SK-N-SH treated with all-trans-retinoic acid at 6 μM for 48 hours (cell line): Measurements from ENCODE around the gene KRTAP10-3.

Experiments used
- ATAC-seq: fragments of 200-7000 bp; cut with Tn5 transposase; 3 replicates; pipeline ENCODE4 v1.9.1; 2020; ENCODE audit warnings: mild to moderate bottlenecking, moderate library complexity
- ARNTL ChIP-seq: fragments of 450-650 bp; formaldehyde crosslinking; IDR thresholded peaks from 2 replicates; pipeline ENCODE4 v1.5.0; 2020; ENCODE audit warnings: low read depth, mild to moderate bottlenecking, moderate library complexity, borderline replicate concordance
- BACH2 ChIP-seq: fragments of 250-450 bp; sonication (Bioruptor Pico); IDR thresholded peaks from 2 replicates; pipeline ENCODE4 v1.9.0; 2021; ENCODE audit warnings: mild to moderate bottlenecking, borderline replicate concordance
- CSDC2 ChIP-seq: fragments of 250-450 bp; sonication (Bioruptor Pico); IDR thresholded peaks from 2 replicates; pipeline ENCODE4 v1.5.0; 2020; ENCODE audit warnings: mild to moderate bottlenecking, moderate library complexity
- ESRRG ChIP-seq: fragments of 250-450 bp; sonication (Bioruptor Pico); IDR thresholded peaks from 2 replicates; pipeline ENCODE4 v1.6.1; 2021; ENCODE audit warnings: mild to moderate bottlenecking
- OSR1 ChIP-seq: fragments of 250-450 bp; sonication (Bioruptor Pico); IDR thresholded peaks from 2 replicates; pipeline ENCODE4 v1.8.0; 2022; ENCODE audit warnings: moderate library complexity, mild to moderate bottlenecking, inconsistent platforms
- POU6F1 ChIP-seq: fragments of 250-450 bp; sonication (Bioruptor Pico); IDR thresholded peaks from 2 replicates; pipeline ENCODE4 v1.8.0; 2021; ENCODE audit warnings: low read depth, mild to moderate bottlenecking, moderate library complexity, borderline replicate concordance
- PPARA ChIP-seq: fragments of 250-450 bp; sonication (Bioruptor Pico); IDR thresholded peaks from 2 replicates; pipeline ENCODE4 v1.5.0; 2020; ENCODE audit warnings: mild to moderate bottlenecking, borderline replicate concordance
- RARB ChIP-seq: fragments of 250-450 bp; sonication (Bioruptor Pico); IDR thresholded peaks from 2 replicates; pipeline ENCODE4 v1.8.0; 2021; ENCODE audit warnings: mild to moderate bottlenecking, moderate library complexity
- ZC3H10 ChIP-seq: fragments of 250-450 bp; sonication (Bioruptor Pico); IDR thresholded peaks from 2 replicates; pipeline ENCODE4 v1.5.1; 2021; ENCODE audit warnings: mild to moderate bottlenecking, moderate library complexity
- ZFP3 ChIP-seq: fragments of 250-450 bp; sonication (Bioruptor Pico); IDR thresholded peaks from 2 replicates; pipeline ENCODE4 v1.5.0; 2020; ENCODE audit warnings: mild to moderate bottlenecking, moderate library complexity
- ZFP30 ChIP-seq: fragments of 450-650 bp; formaldehyde crosslinking; IDR thresholded peaks from 2 replicates; pipeline ENCODE4 v1.5.0; 2022; ENCODE audit warnings: mild to moderate bottlenecking, moderate library complexity
- ZNF565 ChIP-seq: fragments of 450-650 bp; formaldehyde crosslinking; conservative IDR thresholded peaks from 2 replicates; pipeline ENCODE4 v1.5.0; 2020; ENCODE audit warnings: low read depth, mild to moderate bottlenecking, moderate library complexity
- ZNF8 ChIP-seq: fragments of 450-650 bp; formaldehyde crosslinking; IDR thresholded peaks from 2 replicates; pipeline ENCODE4 v1.5.0; 2020; ENCODE audit warnings: mild to moderate bottlenecking, moderate library complexity
- TF ChIP-seq, protein P1 (sequence below): fragments of 250-450 bp; sonication (Bioruptor Pico); IDR thresholded peaks from 2 replicates; pipeline ENCODE4 v1.5.1; 2021; ENCODE audit warnings: mild to moderate bottlenecking, moderate library complexity
- TF ChIP-seq, protein P2 (sequence below): fragments of 250-450 bp; sonication (Bioruptor Pico); IDR thresholded peaks from 2 replicates; pipeline ENCODE4 v1.5.1; 2020; ENCODE audit warnings: low read depth, mild to moderate bottlenecking, moderate library complexity
- TF ChIP-seq, protein P3 (sequence below): fragments of 250-450 bp; sonication (Bioruptor Pico); IDR thresholded peaks from 2 replicates; pipeline ENCODE4 v1.5.0; 2020; ENCODE audit warnings: mild to moderate bottlenecking, moderate library complexity

The KRTAP10-3 gene

DNA sequence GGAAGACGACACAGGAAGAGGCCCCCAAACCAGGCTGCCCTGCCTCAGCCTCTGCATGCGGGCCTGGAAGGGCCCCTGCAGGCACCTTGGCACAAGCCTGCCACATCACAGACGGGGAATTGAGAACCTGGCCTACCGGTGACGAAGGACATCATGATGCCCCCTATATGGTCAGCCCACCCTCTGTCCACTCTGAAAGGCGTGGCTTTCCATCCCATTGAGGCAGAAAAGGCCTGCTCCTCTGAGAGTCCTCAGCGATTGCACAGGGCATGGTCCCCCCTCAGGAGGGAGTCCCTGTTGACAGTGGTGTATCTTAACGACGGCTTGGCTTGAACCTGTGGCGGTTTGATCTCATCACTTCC lies 30.0 kb downstream of the KRTAP10-3 start:
- TF ChIP-seq RARB (CRISPR knock-in tag) = no peak
- no peak for TF ChIP-seq CSDC2 (CRISPR knock-in tag)
- TF ChIP-seq ZFP30 (CRISPR knock-in tag) = no peak
- TF ChIP-seq, protein P1, sequence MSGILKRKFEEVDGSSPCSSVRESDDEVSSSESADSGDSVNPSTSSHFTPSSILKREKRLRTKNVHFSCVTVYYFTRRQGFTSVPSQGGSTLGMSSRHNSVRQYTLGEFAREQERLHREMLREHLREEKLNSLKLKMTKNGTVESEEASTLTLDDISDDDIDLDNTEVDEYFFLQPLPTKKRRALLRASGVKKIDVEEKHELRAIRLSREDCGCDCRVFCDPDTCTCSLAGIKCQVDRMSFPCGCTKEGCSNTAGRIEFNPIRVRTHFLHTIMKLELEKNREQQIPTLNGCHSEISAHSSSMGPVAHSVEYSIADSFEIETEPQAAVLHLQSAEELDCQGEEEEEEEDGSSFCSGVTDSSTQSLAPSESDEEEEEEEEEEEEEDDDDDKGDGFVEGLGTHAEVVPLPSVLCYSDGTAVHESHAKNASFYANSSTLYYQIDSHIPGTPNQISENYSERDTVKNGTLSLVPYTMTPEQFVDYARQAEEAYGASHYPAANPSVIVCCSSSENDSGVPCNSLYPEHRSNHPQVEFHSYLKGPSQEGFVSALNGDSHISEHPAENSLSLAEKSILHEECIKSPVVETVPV (CRISPR knock-in tag) = no peak
- TF ChIP-seq BACH2 (CRISPR knock-in tag) = no peak
- no peak for TF ChIP-seq ZNF8 (CRISPR knock-in tag)
- no peak for TF ChIP-seq ARNTL (CRISPR knock-in tag)
- no peak; the same call in 2 of the 3 replicates for ATAC-seq

DNA sequence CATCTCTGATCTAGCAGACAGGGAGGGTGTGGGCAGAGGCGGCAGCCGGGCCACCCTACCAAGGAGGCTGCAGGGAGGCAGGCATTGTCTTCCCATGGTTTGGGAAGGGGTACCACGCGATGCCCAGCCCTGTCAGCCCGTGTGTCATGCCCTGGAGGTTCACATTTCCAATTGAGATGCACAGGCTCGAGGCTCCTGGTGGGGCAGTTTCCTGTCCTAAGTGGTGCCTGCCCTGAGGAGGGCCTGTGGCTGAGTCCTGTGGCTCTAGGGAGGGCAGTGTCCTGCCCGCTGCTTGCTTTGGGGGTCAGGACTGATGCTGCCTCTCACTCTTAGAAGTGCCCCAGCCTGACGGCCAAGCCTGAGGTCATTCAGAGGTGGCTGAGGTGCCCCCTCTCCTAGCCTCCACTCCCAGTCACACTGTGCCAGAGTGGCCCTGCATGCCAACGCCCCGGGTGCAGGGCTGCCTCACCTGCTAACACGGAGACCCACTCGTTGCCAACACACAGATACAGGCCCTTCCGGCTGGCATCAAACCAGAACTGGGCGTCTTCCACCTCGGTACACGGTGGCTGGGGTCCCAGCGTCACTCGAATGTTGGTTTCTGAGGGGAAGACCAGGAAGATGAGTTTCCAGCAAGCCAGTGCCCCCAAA lies 30.5 kb downstream of the KRTAP10-3 start:
- TF ChIP-seq POU6F1 (CRISPR knock-in tag) (no peak), ESRRG (CRISPR knock-in tag) (no peak), OSR1 (no peak), ZNF8 (CRISPR knock-in tag) (no peak), ZNF565 (no peak), ZC3H10 (CRISPR knock-in tag) (no peak)
- TF ChIP-seq, protein P2, sequence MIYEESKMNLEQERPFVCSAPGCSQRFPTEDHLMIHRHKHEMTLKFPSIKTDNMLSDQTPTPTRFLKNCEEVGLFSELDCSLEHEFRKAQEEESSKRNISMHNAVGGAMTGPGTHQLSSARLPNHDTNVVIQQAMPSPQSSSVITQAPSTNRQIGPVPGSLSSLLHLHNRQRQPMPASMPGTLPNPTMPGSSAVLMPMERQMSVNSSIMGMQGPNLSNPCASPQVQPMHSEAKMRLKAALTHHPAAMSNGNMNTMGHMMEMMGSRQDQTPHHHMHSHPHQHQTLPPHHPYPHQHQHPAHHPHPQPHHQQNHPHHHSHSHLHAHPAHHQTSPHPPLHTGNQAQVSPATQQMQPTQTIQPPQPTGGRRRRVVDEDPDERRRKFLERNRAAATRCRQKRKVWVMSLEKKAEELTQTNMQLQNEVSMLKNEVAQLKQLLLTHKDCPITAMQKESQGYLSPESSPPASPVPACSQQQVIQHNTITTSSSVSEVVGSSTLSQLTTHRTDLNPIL (CRISPR knock-in tag) = no peak
- TF ChIP-seq, protein P3, sequence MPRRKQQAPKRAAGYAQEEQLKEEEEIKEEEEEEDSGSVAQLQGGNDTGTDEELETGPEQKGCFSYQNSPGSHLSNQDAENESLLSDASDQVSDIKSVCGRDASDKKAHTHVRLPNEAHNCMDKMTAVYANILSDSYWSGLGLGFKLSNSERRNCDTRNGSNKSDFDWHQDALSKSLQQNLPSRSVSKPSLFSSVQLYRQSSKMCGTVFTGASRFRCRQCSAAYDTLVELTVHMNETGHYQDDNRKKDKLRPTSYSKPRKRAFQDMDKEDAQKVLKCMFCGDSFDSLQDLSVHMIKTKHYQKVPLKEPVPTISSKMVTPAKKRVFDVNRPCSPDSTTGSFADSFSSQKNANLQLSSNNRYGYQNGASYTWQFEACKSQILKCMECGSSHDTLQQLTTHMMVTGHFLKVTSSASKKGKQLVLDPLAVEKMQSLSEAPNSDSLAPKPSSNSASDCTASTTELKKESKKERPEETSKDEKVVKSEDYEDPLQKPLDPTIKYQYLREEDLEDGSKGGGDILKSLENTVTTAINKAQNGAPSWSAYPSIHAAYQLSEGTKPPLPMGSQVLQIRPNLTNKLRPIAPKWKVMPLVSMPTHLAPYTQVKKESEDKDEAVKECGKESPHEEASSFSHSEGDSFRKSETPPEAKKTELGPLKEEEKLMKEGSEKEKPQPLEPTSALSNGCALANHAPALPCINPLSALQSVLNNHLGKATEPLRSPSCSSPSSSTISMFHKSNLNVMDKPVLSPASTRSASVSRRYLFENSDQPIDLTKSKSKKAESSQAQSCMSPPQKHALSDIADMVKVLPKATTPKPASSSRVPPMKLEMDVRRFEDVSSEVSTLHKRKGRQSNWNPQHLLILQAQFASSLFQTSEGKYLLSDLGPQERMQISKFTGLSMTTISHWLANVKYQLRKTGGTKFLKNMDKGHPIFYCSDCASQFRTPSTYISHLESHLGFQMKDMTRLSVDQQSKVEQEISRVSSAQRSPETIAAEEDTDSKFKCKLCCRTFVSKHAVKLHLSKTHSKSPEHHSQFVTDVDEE (CRISPR knock-in tag) = no peak
- TF ChIP-seq, all 23 proteins: peak for 0
- ATAC-seq = no peak; the same call in 2 of the 3 replicates

DNA sequence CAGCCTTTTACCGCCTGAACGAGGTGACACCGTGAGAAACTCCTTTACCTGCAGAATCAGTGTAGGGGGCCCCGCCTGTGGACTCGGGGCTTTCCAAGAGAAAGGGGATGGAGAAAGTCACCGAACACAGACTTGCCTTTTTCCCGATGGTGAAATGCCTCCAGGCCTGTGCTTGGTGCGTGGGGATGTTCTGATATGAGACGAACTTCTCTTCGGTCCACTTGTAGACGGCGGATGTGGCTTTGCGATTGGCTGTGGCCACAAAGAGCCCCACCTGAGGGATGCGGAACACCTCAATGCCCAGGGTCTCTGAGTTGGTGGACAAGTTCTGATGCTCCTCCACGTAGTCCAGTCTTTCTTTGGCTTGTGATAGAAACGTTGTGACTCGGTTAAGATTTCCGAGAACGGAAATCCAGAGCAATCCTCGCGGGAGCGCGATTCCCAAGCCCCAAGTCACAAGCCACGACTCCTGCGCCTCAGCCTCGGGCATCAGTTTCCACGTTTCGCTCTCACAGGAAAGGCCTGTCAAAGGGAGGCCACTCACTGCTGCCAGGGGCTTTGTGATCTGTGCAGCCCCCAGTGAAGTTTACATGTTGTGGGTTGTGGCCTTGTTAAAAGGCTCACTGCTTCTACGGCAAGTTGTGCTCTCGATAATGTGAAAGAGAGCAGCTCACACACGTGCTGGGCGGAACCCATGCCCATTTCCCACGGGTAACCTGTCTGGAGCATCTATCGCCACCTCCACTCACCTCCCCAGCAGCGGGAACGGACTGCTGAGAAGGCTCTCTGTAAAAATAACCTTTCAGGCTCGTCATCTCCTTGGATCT lies 31.2 kb downstream of the KRTAP10-3 start:
- no peak for TF ChIP-seq ZNF565
- no peak for TF ChIP-seq PPARA
- TF ChIP-seq, protein P3 (CRISPR knock-in tag) = no peak
- TF ChIP-seq ARNTL (CRISPR knock-in tag) = no peak
- no peak for TF ChIP-seq ZFP3
- TF ChIP-seq ZNF8 (CRISPR knock-in tag) = no peak
- ATAC-seq = no peak
